Astrocyte (in vitro differentiated cells and primary cell): Measurements from ENCODE around the gene PTGIR. TPM values are rescaled to one million over a fixed set of nuclear protein-coding genes. Genes with fewer than 3 reads are reported as not detected.

Experiments used
- DNase-seq: peaks from one replicate; pipeline ENCODE4 v3.0.0-alpha.2; 2010; ENCODE audit warnings: low read depth
- FAIRE-seq: peaks from 2 replicates; lab custom pipeline; 2011; peaks lifted over from hg19 to GRCh38; lab: Jason Lieb, UNC
- H2AFZ ChIP-seq: 2 replicates; pipeline ENCODE4 v1.6.0; 2012; ENCODE audit warnings: low read depth, low read length, inconsistent platforms
- H3K27ac ChIP-seq: 2 replicates; pipeline ENCODE4 v1.5.1; 2011; ENCODE audit warnings: low read depth, low read length, inconsistent platforms
- H3K27me3 ChIP-seq: 2 replicates; pipeline ENCODE4 v1.6.0; 2011; ENCODE audit warnings: low read length, inconsistent platforms; ENCODE audit not compliant: insufficient read depth
- H3K36me3 ChIP-seq: 2 replicates; pipeline ENCODE4 v1.5.1; 2011; ENCODE audit warnings: low read length, inconsistent platforms; ENCODE audit not compliant: insufficient read depth
- H3K4me1 ChIP-seq: 2 replicates; pipeline ENCODE4 v1.5.1; 2011; ENCODE audit warnings: low read length, inconsistent platforms; ENCODE audit not compliant: insufficient read depth
- H3K4me2 ChIP-seq: 2 replicates; pipeline ENCODE4 v1.6.0; 2012; ENCODE audit warnings: low read length, inconsistent platforms
- H3K4me3 ChIP-seq: 2 replicates; pipeline ENCODE4 v1.5.1; 2011; ENCODE audit warnings: low read depth, mild to moderate bottlenecking, low read length, inconsistent platforms; ENCODE audit not compliant: insufficient read depth
- H3K79me2 ChIP-seq: 2 replicates; pipeline ENCODE4 v1.6.0; 2012; ENCODE audit warnings: mild to moderate bottlenecking, low read length, inconsistent platforms; ENCODE audit not compliant: insufficient read depth
- H3K9ac ChIP-seq: 2 replicates; pipeline ENCODE4 v1.6.0; 2012; ENCODE audit warnings: mild to moderate bottlenecking, low read length, inconsistent platforms
- H3K9me3 ChIP-seq: 2 replicates; pipeline ENCODE4 v1.5.1; 2012; ENCODE audit warnings: low read depth, mild to moderate bottlenecking, low read length, inconsistent platforms; ENCODE audit not compliant: insufficient read depth
- H4K20me1 ChIP-seq: 2 replicates; pipeline ENCODE4 v1.6.0; 2012; ENCODE audit warnings: low read length, inconsistent platforms; ENCODE audit not compliant: insufficient read depth
- H3K27ac Mint-ChIP-seq: one replicate; pipeline ENCODE4 v1.8.0; 2021; ENCODE audit warnings: mild to moderate bottlenecking, mixed read lengths; ENCODE audit not compliant: unreplicated experiment
- H3K27me3 Mint-ChIP-seq: one replicate; pipeline ENCODE4 v1.8.0; 2021; ENCODE audit warnings: low read depth, mixed read lengths; ENCODE audit not compliant: unreplicated experiment
- H3K36me3 Mint-ChIP-seq: one replicate; pipeline ENCODE4 v1.8.0; 2021; ENCODE audit warnings: low read depth, mixed read lengths; ENCODE audit not compliant: unreplicated experiment
- H3K4me1 Mint-ChIP-seq: one replicate; pipeline ENCODE4 v1.8.0; 2021; ENCODE audit warnings: low read depth, mixed read lengths; ENCODE audit not compliant: unreplicated experiment
- H3K4me3 Mint-ChIP-seq: one replicate; pipeline ENCODE4 v1.8.0; 2021; ENCODE audit warnings: mild to moderate bottlenecking, moderate library complexity, mixed read lengths; ENCODE audit not compliant: unreplicated experiment
- H3K9me3 Mint-ChIP-seq: one replicate; pipeline ENCODE4 v1.8.0; 2021; ENCODE audit warnings: mild to moderate bottlenecking, mixed read lengths; ENCODE audit not compliant: unreplicated experiment
- CTCF ChIP-seq: IDR thresholded peaks from 2 replicates; pipeline ENCODE4 v1.5.1; 2011; ENCODE audit warnings: low read depth, mild to moderate bottlenecking, inconsistent platforms, low read length, moderate library complexity; ENCODE audit not compliant: insufficient read depth
- EZH2 ChIP-seq: IDR thresholded peaks from 2 replicates; pipeline ENCODE4 v1.6.1; 2012; ENCODE audit warnings: mild to moderate bottlenecking, low read length, inconsistent platforms; ENCODE audit not compliant: insufficient read depth
- total RNA-seq: library from RNA; stranded (reverse); gene quantifications from 2 replicates; pipeline ENCODE4 v1.2.1, GENCODE V29; 2021

PTGIR gene
- total RNA-seq, 1 donor from 2014 or later = 0.52 TPM

- H3K27ac Mint-ChIP-seq = peak overlapping the region; percentile 92
- H3K9ac ChIP-seq = no peak overlapping the region
- peaks cover 11% of the 10 kb centered on the region for H3K27me3 Mint-ChIP-seq
- no peak for DNase-seq
- no peak overlapping the region for H3K27ac ChIP-seq
- peaks cover 6% of the 10 kb centered on the region for H4K20me1 ChIP-seq
- no peak for FAIRE-seq
- H3K27me3 ChIP-seq = no peaks in the 10 kb centered on the region
- peak overlapping the region; percentile 57 for H3K4me3 Mint-ChIP-seq
- TF ChIP-seq EZH2 = no peak
- no peak for TF ChIP-seq CTCF
- H3K4me1 ChIP-seq = peaks cover 7% of the 10 kb centered on the region
- no peaks in the 10 kb centered on the region for H3K9me3 ChIP-seq
- H3K9me3 Mint-ChIP-seq = peaks cover 9% of the 10 kb centered on the region
- H3K4me1 Mint-ChIP-seq = peaks cover 22% of the 10 kb centered on the region
- no peaks in the 10 kb centered on the region for H3K36me3 ChIP-seq
- H3K4me3 ChIP-seq = no peak overlapping the region
- H3K36me3 Mint-ChIP-seq = peaks cover 24% of the 10 kb centered on the region
- H3K4me2 ChIP-seq = no peak overlapping the region
- H3K79me2 ChIP-seq = no peaks in the 10 kb centered on the region
- no peak overlapping the region for H2AFZ ChIP-seq
Observed at GRCh38 chr19:46654621-46655152, 29.8 kb upstream of the PTGIR start.

- Histone ChIP-seq H3K79me2 (no peaks in the 10 kb centered on the region), H3K36me3 (no peaks in the 10 kb centered on the region), H2AFZ (no peak overlapping the region), H3K27me3 (peaks cover 11% of the 10 kb centered on the region), H3K4me1 (no peaks in the 10 kb centered on the region), H3K9ac (no peak overlapping the region), H3K9me3 (peaks cover 22% of the 10 kb centered on the region), H3K27ac (no peak overlapping the region), H3K4me2 (no peak overlapping the region), H3K4me3 (no peak overlapping the region), H4K20me1 (no peaks in the 10 kb centered on the region)
- H3K27ac Mint-ChIP-seq = peak overlapping the region; percentile 15
- FAIRE-seq (no peak), DNase-seq (no peak)
- H3K27me3 Mint-ChIP-seq = peaks cover 24% of the 10 kb centered on the region
- peaks cover 22% of the 10 kb centered on the region for H3K9me3 Mint-ChIP-seq
- H3K4me1 Mint-ChIP-seq = peaks cover 17% of the 10 kb centered on the region
- no peak for TF ChIP-seq CTCF
- no peak for TF ChIP-seq EZH2
- H3K4me3 Mint-ChIP-seq = no peak overlapping the region
- H3K36me3 Mint-ChIP-seq = peaks cover 38% of the 10 kb centered on the region
Observed at GRCh38 chr19:46650445-46650844, 25.6 kb upstream of the PTGIR start.
